OCI-LY1 (cell line): ENCODE measurements around the gene NACC1.

Experiments
- EZH2 ChIP-seq: fragments of 200-600 bp; sonication (generic), shearing (Covaris generic); IDR thresholded peaks from 2 replicates; pipeline ENCODE4 v1.8.0; 2017; ENCODE audit warnings: borderline replicate concordance, mixed run types, mild to moderate bottlenecking, antibody characterized with exemption, low read length, moderate library complexity, mixed read lengths
- TF ChIP-seq, protein P1 (sequence below): fragments of 200-600 bp; sonication (generic), shearing (Covaris generic); IDR thresholded peaks from 2 replicates; pipeline ENCODE4 v1.5.1; 2017; ENCODE audit warnings: mild to moderate bottlenecking, antibody characterized with exemption, low read length, moderate library complexity, mixed read lengths

DNA sequence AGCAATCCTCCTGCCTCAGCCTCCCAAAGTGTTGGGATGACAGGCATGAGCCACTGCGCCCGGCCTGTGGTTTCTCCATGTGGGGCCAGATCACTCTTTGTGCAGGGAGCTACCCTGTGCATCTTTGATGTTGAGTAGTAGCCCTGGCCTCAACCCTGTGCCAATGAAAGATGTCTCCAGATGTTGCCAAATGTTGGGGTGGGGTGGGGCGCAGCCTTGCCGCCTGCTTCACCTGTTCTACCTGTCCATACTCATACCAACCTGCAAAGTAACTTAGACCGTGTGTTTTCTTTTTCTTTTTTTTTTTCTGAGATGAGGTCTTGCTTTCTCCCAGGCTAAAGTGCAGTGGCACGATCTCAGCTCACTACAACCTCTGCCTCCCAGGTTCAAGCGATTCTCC, 53.1 kb downstream of the NACC1 start:
- TF ChIP-seq, protein P1, sequence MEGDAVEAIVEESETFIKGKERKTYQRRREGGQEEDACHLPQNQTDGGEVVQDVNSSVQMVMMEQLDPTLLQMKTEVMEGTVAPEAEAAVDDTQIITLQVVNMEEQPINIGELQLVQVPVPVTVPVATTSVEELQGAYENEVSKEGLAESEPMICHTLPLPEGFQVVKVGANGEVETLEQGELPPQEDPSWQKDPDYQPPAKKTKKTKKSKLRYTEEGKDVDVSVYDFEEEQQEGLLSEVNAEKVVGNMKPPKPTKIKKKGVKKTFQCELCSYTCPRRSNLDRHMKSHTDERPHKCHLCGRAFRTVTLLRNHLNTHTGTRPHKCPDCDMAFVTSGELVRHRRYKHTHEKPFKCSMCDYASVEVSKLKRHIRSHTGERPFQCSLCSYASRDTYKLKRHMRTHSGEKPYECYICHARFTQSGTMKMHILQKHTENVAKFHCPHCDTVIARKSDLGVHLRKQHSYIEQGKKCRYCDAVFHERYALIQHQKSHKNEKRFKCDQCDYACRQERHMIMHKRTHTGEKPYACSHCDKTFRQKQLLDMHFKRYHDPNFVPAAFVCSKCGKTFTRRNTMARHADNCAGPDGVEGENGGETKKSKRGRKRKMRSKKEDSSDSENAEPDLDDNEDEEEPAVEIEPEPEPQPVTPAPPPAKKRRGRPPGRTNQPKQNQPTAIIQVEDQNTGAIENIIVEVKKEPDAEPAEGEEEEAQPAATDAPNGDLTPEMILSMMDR, result no peak
- no peak for TF ChIP-seq EZH2
